Liver (tissue), 9 donors: ENCODE data around the gene USP24. TPM values are rescaled to one million over a fixed set of nuclear protein-coding genes. Genes with fewer than 3 reads are reported as not detected.

Source experiments
- DNase-seq: peaks from one replicate; pipeline ENCODE4 v3.0.0-alpha.2; 2017; ENCODE audit warnings: low spot score
- H3K27ac ChIP-seq, 2 donors: one replicate each; pipeline ENCODE4 v1.7.0; 2013; ENCODE audit warnings: inconsistent platforms in 2 of 2, low read length in 2 of 2, control low read depth in 1 of 2, low read depth in 1 of 2, mild to moderate bottlenecking in 1 of 2
- H3K27me3 ChIP-seq, 4 donors: one replicate each; pipeline versions ENCODE4 v1.6.1 to v1.7.0; 2013; ENCODE audit warnings: low read length in 3 of 4, inconsistent platforms in 1 of 4, mild to moderate bottlenecking in 1 of 4, moderate library complexity in 1 of 4; ENCODE audit not compliant: control insufficient read depth in 4 of 4, insufficient read depth in 4 of 4
- H3K36me3 ChIP-seq, 4 donors: one replicate each; pipeline versions ENCODE4 v1.6.1 to v1.7.0; 2013; ENCODE audit warnings: low read length in 3 of 4, mild to moderate bottlenecking in 3 of 4, low read depth in 1 of 4, moderate library complexity in 1 of 4; ENCODE audit not compliant: control insufficient read depth in 4 of 4, insufficient read depth in 3 of 4
- H3K4me1 ChIP-seq, 4 donors: one replicate each; pipeline versions ENCODE4 v1.6.1 to v1.7.0; 2013; ENCODE audit warnings: low read length in 3 of 4, mild to moderate bottlenecking in 3 of 4, moderate library complexity in 1 of 4; ENCODE audit not compliant: control insufficient read depth in 4 of 4, insufficient read depth in 4 of 4
- H3K4me3 ChIP-seq, 3 donors: one replicate each; pipeline versions ENCODE4 v1.6.1 to v1.7.0; 2013; ENCODE audit warnings: low read length in 3 of 3, control low read depth in 1 of 3, low read depth in 1 of 3, mild to moderate bottlenecking in 1 of 3
- H3K9ac ChIP-seq, 2 donors: one replicate each; pipeline ENCODE4 v1.7.0; 2013; ENCODE audit warnings: low read length in 2 of 2, mild to moderate bottlenecking in 2 of 2, moderate library complexity in 2 of 2, control low read depth in 1 of 2, low read depth in 1 of 2
- H3K9me3 ChIP-seq, 4 donors: one replicate each; pipeline versions ENCODE4 v1.6.1 to v1.7.0; 2013; ENCODE audit warnings: low read length in 3 of 4; ENCODE audit not compliant: control insufficient read depth in 4 of 4
- ATF3 ChIP-seq: IDR thresholded peaks from 2 replicates; pipeline ENCODE4 v1.6.1; 2016; ENCODE audit warnings: antibody characterized with exemption
- EGR1 ChIP-seq, 2 donors: IDR thresholded peaks; 2 replicates each; pipeline ENCODE4 v1.6.1; 2016 to 2018; ENCODE audit warnings: antibody characterized with exemption in 2 of 2, low read depth in 2 of 2
- FOXA1 ChIP-seq: IDR thresholded peaks from 2 replicates; pipeline ENCODE4 v1.6.1; 2016; ENCODE audit warnings: antibody characterized with exemption
- GABPA ChIP-seq, 2 donors: IDR thresholded peaks in 1 of 2; conservative IDR thresholded peaks in 1 of 2; 2 replicates each; pipeline ENCODE4 v1.6.1; 2016; ENCODE audit warnings: antibody characterized with exemption in 2 of 2, mild to moderate bottlenecking in 1 of 2, moderate library complexity in 1 of 2
- HNF4A ChIP-seq, 2 donors: conservative IDR thresholded peaks; 2 replicates each; pipeline ENCODE4 v1.6.1; 2016; ENCODE audit warnings: antibody characterized with exemption in 2 of 2, mild to moderate bottlenecking in 2 of 2
- HNF4G ChIP-seq: IDR thresholded peaks from 2 replicates; pipeline ENCODE4 v1.6.1; 2016; ENCODE audit warnings: antibody characterized with exemption
- JUND ChIP-seq, 2 donors: IDR thresholded peaks; 2 replicates each; pipeline ENCODE4 v1.6.1; 2016; ENCODE audit warnings: antibody characterized with exemption in 2 of 2
- NR2F2 ChIP-seq: IDR thresholded peaks from 2 replicates; pipeline ENCODE4 v1.6.1; 2016; ENCODE audit warnings: antibody characterized with exemption
- RAD21 ChIP-seq, 2 donors: IDR thresholded peaks; 2 replicates each; pipeline ENCODE4 v1.6.1; 2016; ENCODE audit warnings: antibody characterized with exemption in 2 of 2, mild to moderate bottlenecking in 2 of 2
- RXRA ChIP-seq, 2 donors: IDR thresholded peaks; 2 replicates each; pipeline ENCODE4 v1.6.1; 2017 to 2018; ENCODE audit warnings: antibody characterized with exemption in 2 of 2, mild to moderate bottlenecking in 1 of 2
- SP1 ChIP-seq: IDR thresholded peaks from 2 replicates; pipeline ENCODE4 v1.6.1; 2018; ENCODE audit warnings: antibody characterized with exemption, mild to moderate bottlenecking
- YY1 ChIP-seq: IDR thresholded peaks from 2 replicates; pipeline ENCODE4 v1.6.1; 2016; ENCODE audit warnings: antibody characterized with exemption, mild to moderate bottlenecking
- ZBTB33 ChIP-seq: IDR thresholded peaks from 2 replicates; pipeline ENCODE4 v1.6.1; 2016; ENCODE audit warnings: antibody characterized with exemption
- WGBS: extraction: QIAGEN DNeasy Blood & Tissue Kit; methylation state at CpG from one replicate; pipeline ENCODE4 v1.1.7; 2013; 5-methylcytosine and 5-hydroxymethylcytosine counted together
- polyA plus RNA-seq, 2 donors: library from polyadenylated mRNA; stranded (reverse) in 1 of 2; unstranded in 1 of 2; fragments of 200-250 nt in 1 of 2; fragments of >200 nt in 1 of 2; fragmentation: Nextera tagmentation in 1 of 2; extraction: Ambion mirVana in 1 of 2; gene quantifications; one replicate each; pipeline versions ENCODE4 v1.2.1 to v1.2.3, GENCODE V29; 2013 to 2015
- total RNA-seq, 2 donors: library from RNA; depleted of rRNA; stranded (reverse); fragments of >200 nt; gene quantifications; one replicate each; pipeline ENCODE4 v1.2.3, GENCODE V29; 2014
- TF ChIP-seq, protein P1 (sequence below): IDR thresholded peaks from 2 replicates; pipeline ENCODE4 v1.6.1; 2016; ENCODE audit warnings: antibody characterized with exemption, mild to moderate bottlenecking
- TF ChIP-seq, protein P2 (sequence below): fragments of 150-350 bp; IDR thresholded peaks from 2 replicates; pipeline ENCODE4 v1.5.1; 2017; ENCODE audit warnings: improper control_type of control experiment, low read depth, low read length; ENCODE audit not compliant: missing input control
- donor health status: healthy.
- donor health status: healthy.
- donor health status: healthy.
- donor health status: healthy.
- donor health status: healthy.

Gene USP24
- total and polyA plus RNA-seq, 4 donors, result 7.0 to 75.8 (median 20.3) TPM

- no peak overlapping the region for H3K4me3 ChIP-seq
- no peak overlapping the region for H3K9ac ChIP-seq
- no peak for DNase-seq
- no peaks in the 10 kb centered on the region for H3K9me3 ChIP-seq
- peaks cover 1 to 51% (median 19%) of the 10 kb centered on the region in 4 donors for H3K36me3 ChIP-seq
- no peaks in the 10 kb centered on the region for H3K4me1 ChIP-seq
- TF ChIP-seq ZBTB33 (no peak), YY1 (no peak), GABPA (IDR thresholded peaks at IDR 0.05 in 1 of 2, conservative IDR thresholded peaks at IDR 0.05 in 1 of 2) (no peak), ATF3 (no peak), EGR1 (IDR thresholded peaks at IDR 0.05; ENCODE audit: low read depth in 2 of 2) (no peak), FOXA1 (no peak), NR2F2 (no peak), HNF4A (conservative IDR thresholded peaks at IDR 0.05) (no peak), RAD21 (IDR thresholded peaks at IDR 0.05) (no peak), HNF4G (no peak)
- TF ChIP-seq, protein P1, sequence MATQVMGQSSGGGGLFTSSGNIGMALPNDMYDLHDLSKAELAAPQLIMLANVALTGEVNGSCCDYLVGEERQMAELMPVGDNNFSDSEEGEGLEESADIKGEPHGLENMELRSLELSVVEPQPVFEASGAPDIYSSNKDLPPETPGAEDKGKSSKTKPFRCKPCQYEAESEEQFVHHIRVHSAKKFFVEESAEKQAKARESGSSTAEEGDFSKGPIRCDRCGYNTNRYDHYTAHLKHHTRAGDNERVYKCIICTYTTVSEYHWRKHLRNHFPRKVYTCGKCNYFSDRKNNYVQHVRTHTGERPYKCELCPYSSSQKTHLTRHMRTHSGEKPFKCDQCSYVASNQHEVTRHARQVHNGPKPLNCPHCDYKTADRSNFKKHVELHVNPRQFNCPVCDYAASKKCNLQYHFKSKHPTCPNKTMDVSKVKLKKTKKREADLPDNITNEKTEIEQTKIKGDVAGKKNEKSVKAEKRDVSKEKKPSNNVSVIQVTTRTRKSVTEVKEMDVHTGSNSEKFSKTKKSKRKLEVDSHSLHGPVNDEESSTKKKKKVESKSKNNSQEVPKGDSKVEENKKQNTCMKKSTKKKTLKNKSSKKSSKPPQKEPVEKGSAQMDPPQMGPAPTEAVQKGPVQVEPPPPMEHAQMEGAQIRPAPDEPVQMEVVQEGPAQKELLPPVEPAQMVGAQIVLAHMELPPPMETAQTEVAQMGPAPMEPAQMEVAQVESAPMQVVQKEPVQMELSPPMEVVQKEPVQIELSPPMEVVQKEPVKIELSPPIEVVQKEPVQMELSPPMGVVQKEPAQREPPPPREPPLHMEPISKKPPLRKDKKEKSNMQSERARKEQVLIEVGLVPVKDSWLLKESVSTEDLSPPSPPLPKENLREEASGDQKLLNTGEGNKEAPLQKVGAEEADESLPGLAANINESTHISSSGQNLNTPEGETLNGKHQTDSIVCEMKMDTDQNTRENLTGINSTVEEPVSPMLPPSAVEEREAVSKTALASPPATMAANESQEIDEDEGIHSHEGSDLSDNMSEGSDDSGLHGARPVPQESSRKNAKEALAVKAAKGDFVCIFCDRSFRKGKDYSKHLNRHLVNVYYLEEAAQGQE, result no peak
- no peaks in the 10 kb centered on the region for H3K27me3 ChIP-seq
- 97% methylated on average over 6 of the region's 6 CpGs for WGBS
- H3K27ac ChIP-seq, result no peak overlapping the region
Measured at GRCh38 chr1:55144886-55145285, 70.3 kb downstream of the USP24 start.

DNA sequence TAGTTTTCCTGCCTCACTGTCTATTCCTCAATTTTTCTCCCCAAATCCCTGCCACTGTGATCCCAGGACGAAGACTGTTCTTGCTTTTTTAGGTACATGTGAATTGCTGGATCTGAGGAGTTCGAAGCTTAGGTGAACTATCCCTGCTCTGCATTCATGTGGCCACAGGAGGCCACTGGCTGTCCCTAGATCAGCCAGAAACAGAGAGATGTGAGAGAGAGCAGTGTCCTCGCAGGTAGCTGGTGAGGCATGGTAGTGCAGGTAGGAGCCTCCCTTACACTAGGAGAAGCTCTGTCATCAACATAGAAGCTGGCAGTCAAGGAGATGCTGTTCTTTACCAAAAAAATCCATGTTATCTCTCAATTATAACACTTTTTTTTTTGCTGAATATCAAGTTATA is 71.5 kb downstream of the USP24 start:
- Histone ChIP-seq H3K27me3 (no peaks in the 10 kb centered on the region), H3K9ac (no peak overlapping the region), H3K4me1 (no peaks in the 10 kb centered on the region), H3K4me3 (no peak overlapping the region), H3K36me3 (peaks cover 1 to 48% (median 21%) of the 10 kb centered on the region in 4 donors), H3K27ac (no peak overlapping the region), H3K9me3 (no peaks in the 10 kb centered on the region)
- no peak for DNase-seq
- TF ChIP-seq RAD21 (IDR thresholded peaks at IDR 0.05) (peak; percentile 11 to 63), SP1 (no peak), NR2F2 (no peak), RXRA (IDR thresholded peaks at IDR 0.05) (no peak), ZBTB33 (no peak), JUND (IDR thresholded peaks at IDR 0.05) (no peak), FOXA1 (no peak), EGR1 (IDR thresholded peaks at IDR 0.05; ENCODE audit: low read depth in 2 of 2) (no peak), HNF4G (no peak)
- TF ChIP-seq, protein P2, sequence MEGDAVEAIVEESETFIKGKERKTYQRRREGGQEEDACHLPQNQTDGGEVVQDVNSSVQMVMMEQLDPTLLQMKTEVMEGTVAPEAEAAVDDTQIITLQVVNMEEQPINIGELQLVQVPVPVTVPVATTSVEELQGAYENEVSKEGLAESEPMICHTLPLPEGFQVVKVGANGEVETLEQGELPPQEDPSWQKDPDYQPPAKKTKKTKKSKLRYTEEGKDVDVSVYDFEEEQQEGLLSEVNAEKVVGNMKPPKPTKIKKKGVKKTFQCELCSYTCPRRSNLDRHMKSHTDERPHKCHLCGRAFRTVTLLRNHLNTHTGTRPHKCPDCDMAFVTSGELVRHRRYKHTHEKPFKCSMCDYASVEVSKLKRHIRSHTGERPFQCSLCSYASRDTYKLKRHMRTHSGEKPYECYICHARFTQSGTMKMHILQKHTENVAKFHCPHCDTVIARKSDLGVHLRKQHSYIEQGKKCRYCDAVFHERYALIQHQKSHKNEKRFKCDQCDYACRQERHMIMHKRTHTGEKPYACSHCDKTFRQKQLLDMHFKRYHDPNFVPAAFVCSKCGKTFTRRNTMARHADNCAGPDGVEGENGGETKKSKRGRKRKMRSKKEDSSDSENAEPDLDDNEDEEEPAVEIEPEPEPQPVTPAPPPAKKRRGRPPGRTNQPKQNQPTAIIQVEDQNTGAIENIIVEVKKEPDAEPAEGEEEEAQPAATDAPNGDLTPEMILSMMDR, result peak; percentile 24
- WGBS, result 96% methylated on average over 3 of the region's 3 CpGs
